HG03108 (cell line): Measurements from ENCODE around the gene UGGT2.
"Not testable (repeated sequence)": the region's sequence is repeated elsewhere in the genome, so short reads cannot be mapped to it uniquely, and the experiment has no call there.

Experiments used
- ATAC-seq: cut with Tn5 transposase; IDR thresholded peaks from one replicate; pipeline ENCODE4 v1.9.1; 2021; ENCODE audit warnings: moderate library complexity; ENCODE audit not compliant: unreplicated experiment

The UGGT2 gene

DNA sequence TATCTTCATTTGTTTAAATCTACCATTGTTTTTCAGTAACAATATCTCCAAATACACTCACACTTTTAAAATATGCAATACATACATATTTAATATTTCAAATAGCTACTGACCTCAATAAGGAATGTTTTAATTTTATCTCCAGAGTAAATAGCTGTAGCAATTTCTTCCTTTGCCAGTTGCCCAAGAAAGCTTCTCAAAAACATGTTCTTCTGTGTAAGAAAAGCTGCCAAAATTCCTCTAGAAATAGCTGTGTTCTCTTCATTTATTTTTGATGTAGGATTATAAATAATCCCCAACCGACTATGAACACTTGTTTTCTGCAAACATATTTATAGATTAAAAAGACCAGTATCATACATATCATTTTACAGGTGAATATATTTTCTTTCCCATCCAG is 150.5 kb downstream of the UGGT2 start:
- ATAC-seq: no peak

DNA sequence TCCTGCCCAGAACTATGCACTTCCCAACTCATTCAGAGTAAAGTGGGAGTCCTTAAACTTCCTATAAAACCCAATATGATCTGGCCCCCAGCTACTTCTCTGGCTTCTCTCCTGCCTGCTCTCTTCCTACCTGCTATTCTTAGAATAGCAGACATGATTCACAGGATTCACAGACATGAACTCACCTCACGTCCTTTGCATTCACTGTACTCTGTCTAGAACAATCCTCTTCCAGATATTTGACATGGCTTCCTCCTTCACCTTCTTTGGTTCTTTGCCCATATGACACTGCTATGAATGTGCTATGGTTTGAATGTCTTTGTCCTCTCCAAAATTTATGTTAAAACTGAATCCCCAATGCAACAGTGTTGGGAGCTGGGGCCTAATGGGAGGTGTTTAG is 154.9 kb downstream of the UGGT2 start:
- no peak for ATAC-seq

GRCh38 chr13:95896301-95896700 is 156.9 kb downstream of the UGGT2 start:
- ATAC-seq: no peak

DNA sequence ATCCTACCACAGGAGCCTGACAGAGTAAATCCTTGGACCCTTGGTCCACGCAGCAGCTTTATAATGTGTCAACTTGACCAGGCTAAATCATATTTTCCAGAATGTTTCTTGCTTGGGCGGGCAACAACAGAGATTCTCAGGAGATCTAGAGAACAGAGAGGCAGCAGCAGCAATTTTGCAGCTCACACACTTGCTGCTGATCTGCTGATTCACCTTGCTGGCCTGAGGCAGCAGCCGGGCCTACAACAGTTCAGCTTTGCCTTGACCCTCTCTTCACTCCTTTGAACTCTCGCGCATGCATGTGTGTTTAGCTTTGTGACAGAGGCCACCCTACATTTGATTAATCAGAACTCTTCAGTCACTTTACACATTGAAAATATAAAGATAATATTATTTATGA is 159.3 kb downstream of the UGGT2 start:
- no peak for ATAC-seq

DNA sequence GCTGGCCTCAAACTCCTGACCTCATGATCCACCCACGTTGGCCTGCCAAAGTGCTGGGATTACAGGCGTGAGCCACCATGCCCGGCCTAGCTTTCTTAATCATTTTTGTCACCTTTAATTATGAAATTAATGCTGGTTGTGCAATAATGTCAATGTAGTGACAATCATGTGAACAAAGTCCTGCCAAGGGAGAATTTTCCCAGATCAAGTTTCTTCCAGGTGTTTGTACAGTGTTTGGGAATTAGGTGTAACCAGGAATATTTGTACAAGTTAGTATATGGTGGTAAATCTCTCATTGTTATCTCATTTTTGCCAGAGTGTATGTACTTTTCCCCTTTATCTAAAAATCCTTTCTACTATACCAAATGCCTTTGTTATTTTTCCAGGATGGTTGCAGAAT is 171.1 kb downstream of the UGGT2 start:
- ATAC-seq: no peak

- no peak for ATAC-seq
These were observed 172.9 kb downstream of the UGGT2 start for GRCh38 chr13:95880331-95880730.

DNA sequence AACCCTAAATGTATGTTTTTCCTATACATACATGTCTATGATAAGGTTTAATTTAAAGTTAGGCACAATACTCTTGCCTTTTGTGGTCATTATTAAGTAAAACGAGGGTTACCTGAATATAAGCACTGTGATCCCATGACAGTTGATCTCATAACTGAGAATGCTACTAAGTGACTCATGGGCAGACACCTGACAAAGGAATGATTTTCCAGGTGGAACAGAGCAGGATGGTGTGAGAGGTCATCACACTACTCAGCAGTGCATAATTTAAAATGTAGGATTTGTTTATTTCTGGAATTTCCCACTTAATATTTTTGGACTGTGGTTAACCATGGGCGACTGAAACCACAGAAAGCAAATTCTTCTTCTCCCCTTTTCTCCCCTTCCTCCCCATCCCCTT is 178.9 kb downstream of the UGGT2 start:
- ATAC-seq: no peak

GRCh38 chr13:95870421-95870820 is 182.8 kb downstream of the UGGT2 start:
- ATAC-seq: no peak

DNA sequence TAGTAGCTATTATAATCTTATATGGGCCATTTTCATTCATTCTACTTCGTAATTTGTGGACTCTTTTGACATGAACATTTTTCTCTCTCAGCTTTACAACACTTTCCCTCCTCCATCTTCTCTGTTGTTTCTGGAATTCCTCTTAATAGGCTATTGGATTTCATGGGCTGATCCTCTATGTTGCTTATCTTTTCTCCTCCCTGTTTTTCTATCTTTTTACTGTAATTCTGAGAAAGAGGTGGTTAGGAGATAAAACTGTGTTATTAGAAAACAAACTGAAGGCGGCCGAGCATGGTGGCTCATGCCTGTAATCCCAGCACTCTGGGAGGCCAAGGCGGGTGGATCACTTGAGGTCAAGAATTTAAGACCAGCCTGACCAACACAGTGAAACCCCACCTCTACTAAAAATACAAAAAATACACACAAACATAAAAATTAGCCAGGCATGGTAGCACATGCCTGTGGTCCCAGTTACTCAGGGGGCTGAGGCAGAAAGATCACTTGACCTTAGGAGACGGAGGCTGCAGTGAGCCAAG is 188.1 kb downstream of the UGGT2 start:
- ATAC-seq: no peak

DNA sequence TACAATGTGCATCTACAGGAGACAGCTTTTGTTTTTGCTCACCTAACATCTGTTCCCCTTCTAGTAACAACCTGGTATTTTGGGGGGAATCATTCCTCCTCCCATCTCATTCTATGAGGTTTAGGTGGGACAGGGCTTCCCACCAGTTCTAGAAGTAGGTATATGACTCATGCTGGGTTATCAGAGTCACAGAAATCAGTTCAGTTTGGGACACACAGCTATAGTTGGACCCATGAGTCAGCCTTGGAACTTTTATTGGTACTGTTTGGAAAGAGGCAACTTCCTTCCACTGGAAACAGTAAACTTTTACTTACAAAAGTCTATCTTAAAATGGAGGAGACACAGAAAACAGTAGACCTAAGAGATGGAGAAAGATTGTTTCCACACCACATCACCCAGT is 190.8 kb downstream of the UGGT2 start:
- ATAC-seq: no peak

DNA sequence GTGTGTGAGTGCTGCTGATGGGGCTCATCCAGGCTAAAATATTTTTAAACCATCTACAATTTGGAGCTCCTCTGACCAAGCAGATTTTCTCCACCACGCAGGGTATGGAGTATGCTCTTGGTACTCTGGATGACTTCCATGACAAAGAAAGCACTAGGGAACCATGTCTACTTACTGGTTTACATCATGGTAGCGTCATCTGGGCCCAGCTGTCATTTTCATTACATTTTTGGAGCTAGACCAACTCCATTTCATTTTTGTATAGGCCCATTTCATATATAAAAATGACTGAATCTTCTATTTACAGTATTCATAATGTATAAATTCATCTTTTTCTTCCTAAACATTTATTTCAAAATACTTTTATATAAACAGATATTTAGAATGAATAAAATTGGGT is 191.9 kb downstream of the UGGT2 start:
- no peak for ATAC-seq

DNA sequence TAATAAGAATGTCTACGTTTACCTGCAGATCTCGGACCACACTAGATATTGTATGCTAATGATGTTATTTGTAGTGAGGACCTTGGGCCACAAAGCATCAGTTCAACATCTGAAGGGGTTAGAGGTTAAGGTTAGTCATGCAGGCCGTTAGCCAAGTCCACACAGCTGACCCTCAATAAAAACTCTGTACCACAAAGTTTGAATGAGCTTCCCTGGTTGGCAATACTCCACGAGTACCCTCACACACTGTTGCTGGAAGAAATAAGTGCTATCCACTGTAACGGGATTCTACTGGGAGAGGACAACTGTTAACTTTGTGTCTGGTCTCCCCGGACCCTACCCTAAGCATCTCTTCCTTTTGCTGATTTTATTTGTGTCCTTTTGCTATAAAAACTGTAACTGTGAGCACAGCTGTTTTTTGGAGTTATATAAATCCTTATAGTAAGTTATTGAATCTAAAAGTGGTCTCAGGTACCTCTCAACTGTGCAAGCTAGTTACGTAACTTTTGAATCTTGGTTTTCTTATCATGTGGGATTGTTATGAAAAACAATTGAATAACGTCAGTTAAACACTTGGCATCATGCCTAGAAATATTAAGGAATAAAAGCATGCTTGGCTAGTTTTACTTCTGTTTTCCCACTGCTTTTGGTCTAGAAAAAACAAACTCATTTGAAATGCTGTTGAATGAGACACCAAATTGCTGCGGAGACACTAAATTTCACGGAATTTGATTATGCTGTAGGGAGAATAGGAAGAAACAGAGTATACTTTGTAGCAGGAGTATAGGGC is 194.7 kb downstream of the UGGT2 start:
- no peak for ATAC-seq

- ATAC-seq: not testable (repeated sequence)
These were observed 207.5 kb downstream of the UGGT2 start for GRCh38 chr13:95845656-95846055.

DNA sequence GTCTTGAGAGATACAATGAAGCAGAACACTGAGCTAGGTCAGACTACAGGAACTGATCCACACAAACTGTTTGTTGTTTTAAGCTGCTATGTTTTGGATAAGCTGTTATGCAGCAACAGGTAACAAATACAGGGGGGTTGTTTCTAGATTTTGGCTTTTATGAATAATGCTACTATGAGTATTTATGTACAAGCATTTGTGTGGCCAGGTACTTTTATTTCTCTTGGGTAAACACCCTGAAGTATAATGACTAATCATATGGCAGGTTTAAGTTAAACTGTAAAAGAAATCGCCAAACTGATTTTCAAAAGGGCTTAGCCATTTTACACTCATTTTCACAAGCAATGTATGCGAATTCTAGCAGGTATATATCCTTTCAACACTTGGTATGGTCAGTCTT is 210.3 kb downstream of the UGGT2 start:
- no peak for ATAC-seq

GRCh38 chr13:95841894-95842293 is 211.3 kb downstream of the UGGT2 start:
- no peak for ATAC-seq

- ATAC-seq: no peak
These were observed 219.0 kb downstream of the UGGT2 start for GRCh38 chr13:95834134-95834765.

DNA sequence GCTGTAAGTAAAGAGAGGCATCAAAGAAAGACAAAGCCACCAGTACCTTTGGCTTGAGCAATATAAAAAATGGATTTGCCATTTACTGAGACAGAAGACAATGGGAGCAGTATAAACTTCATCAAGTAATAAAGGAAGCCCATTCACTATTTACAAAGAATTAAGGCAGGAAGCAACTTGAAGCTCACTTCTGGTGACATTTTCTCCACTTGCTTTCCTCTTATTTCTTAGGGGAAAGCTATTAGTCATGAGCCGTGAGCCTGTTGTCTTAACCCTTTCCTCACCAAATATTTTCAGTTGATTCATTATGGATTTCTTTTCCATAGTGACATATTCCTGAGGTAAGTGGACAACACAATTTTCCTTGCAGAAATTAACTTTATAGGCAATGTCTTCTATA is 219.5 kb downstream of the UGGT2 start:
- no peak for ATAC-seq

DNA sequence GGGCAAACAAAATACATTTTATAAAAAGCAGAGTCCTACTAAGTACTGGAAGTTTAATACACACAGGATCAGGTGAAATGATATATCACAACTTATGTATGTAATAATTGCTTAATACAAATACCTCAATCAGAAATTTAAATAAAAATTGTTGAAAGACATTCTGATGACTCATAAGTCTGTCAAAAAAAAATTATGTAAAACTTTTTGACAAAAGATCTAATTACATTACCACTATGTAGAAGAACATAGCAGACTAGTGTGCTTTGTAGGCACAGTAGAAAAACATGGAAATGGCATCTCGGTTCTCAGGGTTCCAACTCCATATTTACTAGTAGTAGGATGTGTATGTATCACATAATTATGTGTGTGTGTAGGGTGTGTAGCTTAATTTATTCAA is 220.1 kb downstream of the UGGT2 start:
- ATAC-seq: no peak

DNA sequence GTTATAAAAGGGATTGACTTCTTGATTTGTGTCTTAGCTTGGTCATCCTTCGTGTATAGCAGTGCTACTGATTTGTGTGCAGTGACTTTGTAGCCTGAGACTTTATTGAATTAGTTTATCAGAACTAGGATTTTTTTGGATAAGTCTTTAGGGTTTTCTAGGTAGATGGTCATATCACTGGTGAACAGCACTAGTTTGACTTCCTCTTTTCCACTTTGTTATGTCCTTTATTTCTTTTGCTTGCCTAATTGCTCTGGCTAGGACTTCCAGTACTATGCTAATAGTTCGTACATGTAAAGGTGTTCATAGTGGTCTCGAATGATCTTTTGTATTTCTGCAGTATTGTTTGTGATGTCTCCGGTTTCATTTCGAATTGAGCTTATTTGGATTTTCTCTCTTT is 230.9 kb downstream of the UGGT2 start:
- no peak for ATAC-seq

- ATAC-seq: no peak
These were observed 238.7 kb downstream of the UGGT2 start for GRCh38 chr13:95814495-95814894.

- ATAC-seq: no peak
These were observed 240.1 kb downstream of the UGGT2 start for GRCh38 chr13:95813139-95813538.

- ATAC-seq: no peak
These were observed 243.8 kb downstream of the UGGT2 start for GRCh38 chr13:95809429-95809828.
